8988T (cell line): ENCODE measurements around the gene ZNF329.

Source experiments
- DNase-seq: peaks from one replicate; pipeline ENCODE4 v3.0.0; 2011

ZNF329 gene

GRCh38 chr19:58118979-58119733, 31.4 kb downstream of the ZNF329 start:
- DNase-seq = no peak

- DNase-seq = no peak
Measured at GRCh38 chr19:58117841-58118575, 32.6 kb downstream of the ZNF329 start.

- DNase-seq = no peak
Measured at GRCh38 chr19:58108546-58108817, 42.1 kb downstream of the ZNF329 start.

- DNase-seq = no peak
Measured at GRCh38 chr19:58107778-58108545, 42.6 kb downstream of the ZNF329 start.

GRCh38 chr19:58098682-58098998, 51.9 kb downstream of the ZNF329 start:
- no peak for DNase-seq

- peak; percentile 90 for DNase-seq
Measured at GRCh38 chr19:58097781-58098681, 52.6 kb downstream of the ZNF329 start, which contains the start of gene ZSCAN18. ZSCAN18 (minus strand) TSS chr19:58098231; CDS start chr19:58090267, 7,964 bp downstream.

GRCh38 chr19:58097349-58097748, 53.2 kb downstream of the ZNF329 start:
- no peak for DNase-seq

GRCh38 chr19:58096884-58097283, 53.7 kb downstream of the ZNF329 start:
- no peak for DNase-seq

GRCh38 chr19:58095328-58095727, 55.3 kb downstream of the ZNF329 start:
- DNase-seq = no peak

GRCh38 chr19:58093071-58093470, 57.5 kb downstream of the ZNF329 start:
- DNase-seq = no peak

- DNase-seq = no peak
Measured at GRCh38 chr19:58091251-58091995, 59.2 kb downstream of the ZNF329 start.

GRCh38 chr19:58089846-58090245, 60.7 kb downstream of the ZNF329 start:
- no peak for DNase-seq

GRCh38 chr19:58088521-58089052, 62.0 kb downstream of the ZNF329 start:
- no peak for DNase-seq

GRCh38 chr19:58086825-58087710, 63.5 kb downstream of the ZNF329 start:
- DNase-seq = no peak

GRCh38 chr19:58085348-58085875, 65.2 kb downstream of the ZNF329 start:
- no peak for DNase-seq

GRCh38 chr19:58084596-58085347, 65.8 kb downstream of the ZNF329 start:
- no peak for DNase-seq

GRCh38 chr19:58083021-58083420, 67.6 kb downstream of the ZNF329 start:
- no peak for DNase-seq

- no peak for DNase-seq
Measured at GRCh38 chr19:58079792-58080191, 70.8 kb downstream of the ZNF329 start.
